Testis (tissue), 3 donors: ENCODE results near the gene RGS6. TPM values are rescaled to one million over a fixed set of nuclear protein-coding genes. Genes with fewer than 3 reads are reported as not detected.

ENCODE experiments used
- DNase-seq: peaks from one replicate; pipeline ENCODE4 v3.0.0-alpha.2; 2019
- H3K27ac ChIP-seq, 2 donors: fragments of 200-600 bp; sonication (generic); one replicate each; pipeline ENCODE4 v1.5.1; 2019
- H3K27me3 ChIP-seq: fragments of 200-600 bp; sonication (generic); one replicate; pipeline ENCODE4 v1.5.1; 2019
- H3K36me3 ChIP-seq: fragments of 200-600 bp; sonication (generic); one replicate; pipeline ENCODE4 v1.5.1; 2017; ENCODE audit warnings: low read depth; ENCODE audit errors: missing control alignments
- H3K4me1 ChIP-seq: fragments of 200-600 bp; sonication (generic); one replicate; pipeline ENCODE4 v1.5.1; 2019
- H3K4me3 ChIP-seq, 2 donors: fragments of 200-600 bp; sonication (generic); one replicate each; pipeline ENCODE4 v1.5.1; 2017 to 2019
- H3K9me3 ChIP-seq: fragments of 200-600 bp; sonication (generic); one replicate; pipeline ENCODE4 v1.5.1; 2017
- CTCF ChIP-seq, 3 experiments: fragments of 450-650 bp in 2 of 3; fragments of 200-600 bp in 1 of 3; sonication (generic) in 1 of 3; IDR thresholded peaks; one replicate each; pipeline ENCODE4 v1.5.1; 2016 to 2019; ENCODE audit warnings: antibody characterized with exemption in 3 of 3, mild to moderate bottlenecking in 2 of 3, moderate library complexity in 1 of 3
- POLR2A ChIP-seq: fragments of 450-650 bp; IDR thresholded peaks from one replicate; pipeline ENCODE4 v1.6.1; 2017; ENCODE audit warnings: antibody characterized with exemption, mild to moderate bottlenecking, moderate library complexity
- WGBS, 2 donors: methylation state at CpG; one replicate each; pipeline ENCODE4 v1.1.5; 2018; 5-methylcytosine and 5-hydroxymethylcytosine counted together
- intact Hi-C: fragments of 100-400 bp; cut with DNase I; formaldehyde crosslinking; loops from one replicate; pipeline ENCODE4 v1.15.1; 2023; ENCODE audit warnings: low total_unique reads
- polyA plus RNA-seq: library from polyadenylated mRNA; stranded (reverse); fragments of 350-450 nt; fragmentation: Illumina TruSeq; extraction: RNeasy Lipid Tissue Mini Kit (QIAGEN cat#74804); gene quantifications from one replicate; pipeline ENCODE4 v1.2.3, GENCODE V29; 2014; ENCODE audit warnings: low read depth, low replicate concordance; ENCODE audit not compliant: insufficient read depth
- total RNA-seq, 2 donors: library from RNA; depleted of rRNA; stranded (reverse); fragments of >200 nt; gene quantifications; one replicate each; pipeline ENCODE4 v1.2.3, GENCODE V29; 2016

RGS6 gene
- total and polyA plus RNA-seq, 3 donors from 2014 or later: 6.3 to 21.3 (median 16.0) TPM

GRCh38 chr14:72488514-72488913 is 556.3 kb downstream of the RGS6 start:
- H3K27ac ChIP-seq: no peak overlapping the region
- no peaks in the 10 kb centered on the region for H3K27me3 ChIP-seq
- no peak overlapping the region for H3K4me3 ChIP-seq
- TF ChIP-seq POLR2A (no peak), CTCF (IDR thresholded peaks at IDR 0.05) (no peak)
- no peaks in the 10 kb centered on the region for H3K36me3 ChIP-seq
- intact Hi-C loops: no loop called here
- no peaks in the 10 kb centered on the region for H3K9me3 ChIP-seq
- DNase-seq: no peak
- H3K4me1 ChIP-seq: no peaks in the 10 kb centered on the region
- WGBS, 2 donors: 83 to 93% methylated on average over 2 of the region's 2 CpGs

- intact Hi-C loops: no loop called here
- 94 to 96% methylated on average over 5 of the region's 5 CpGs for WGBS, 2 donors
- Histone ChIP-seq H3K36me3 (no peaks in the 10 kb centered on the region), H3K4me3 (no peak overlapping the region), H3K27ac (no peak overlapping the region), H3K27me3 (no peaks in the 10 kb centered on the region), H3K9me3 (no peaks in the 10 kb centered on the region), H3K4me1 (no peaks in the 10 kb centered on the region)
- no peak for TF ChIP-seq CTCF (IDR thresholded peaks at IDR 0.05)
- TF ChIP-seq POLR2A: no peak
- no peak for DNase-seq
These were observed 560.0 kb downstream of the RGS6 start for GRCh38 chr14:72492196-72492595.

- no peak for TF ChIP-seq POLR2A
- no peak for TF ChIP-seq CTCF (IDR thresholded peaks at IDR 0.05)
- Histone ChIP-seq H3K4me3 (no peak overlapping the region), H3K36me3 (no peaks in the 10 kb centered on the region), H3K4me1 (peaks cover 8% of the 10 kb centered on the region), H3K27me3 (no peaks in the 10 kb centered on the region), H3K9me3 (no peaks in the 10 kb centered on the region), H3K27ac (no peak overlapping the region)
- DNase-seq: no peak
- 27 to 33% methylated on average over 1 of the region's 1 CpG for WGBS, 2 donors
- intact Hi-C loops: no loop called here
These were observed 563.4 kb downstream of the RGS6 start for GRCh38 chr14:72495668-72496067.

DNA sequence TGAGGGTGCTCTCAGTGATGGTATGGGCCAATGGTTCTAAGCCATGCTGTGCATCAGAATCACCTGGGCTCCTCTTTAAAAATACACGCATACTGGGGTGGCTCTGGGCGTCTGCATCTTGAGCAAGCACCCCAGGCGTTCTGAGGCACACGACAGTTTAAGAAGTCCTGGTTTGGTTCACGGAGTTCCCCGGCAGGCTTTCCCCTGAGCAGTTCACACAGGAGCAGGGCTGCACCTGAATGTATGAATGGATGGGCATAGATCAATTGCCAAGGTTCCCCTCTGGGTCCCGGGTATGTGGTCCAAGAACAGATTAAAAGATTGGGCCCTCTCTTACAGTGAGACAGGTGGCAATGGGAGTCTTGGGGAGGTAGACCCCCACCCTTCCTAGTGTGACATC is 566.4 kb downstream of the RGS6 start:
- peaks cover 12% of the 10 kb centered on the region for H3K4me1 ChIP-seq
- H3K27ac ChIP-seq: no peak overlapping the region
- DNase-seq: no peak
- H3K9me3 ChIP-seq: no peaks in the 10 kb centered on the region
- no peak for TF ChIP-seq POLR2A
- no peak for TF ChIP-seq CTCF (IDR thresholded peaks at IDR 0.05)
- H3K4me3 ChIP-seq: no peak overlapping the region
- 93 to 96% methylated on average over 5 to 7 of the region's 7 CpGs for WGBS, 2 donors
- no peaks in the 10 kb centered on the region for H3K27me3 ChIP-seq
- intact Hi-C loops: no loop called here
- no peaks in the 10 kb centered on the region for H3K36me3 ChIP-seq

DNA sequence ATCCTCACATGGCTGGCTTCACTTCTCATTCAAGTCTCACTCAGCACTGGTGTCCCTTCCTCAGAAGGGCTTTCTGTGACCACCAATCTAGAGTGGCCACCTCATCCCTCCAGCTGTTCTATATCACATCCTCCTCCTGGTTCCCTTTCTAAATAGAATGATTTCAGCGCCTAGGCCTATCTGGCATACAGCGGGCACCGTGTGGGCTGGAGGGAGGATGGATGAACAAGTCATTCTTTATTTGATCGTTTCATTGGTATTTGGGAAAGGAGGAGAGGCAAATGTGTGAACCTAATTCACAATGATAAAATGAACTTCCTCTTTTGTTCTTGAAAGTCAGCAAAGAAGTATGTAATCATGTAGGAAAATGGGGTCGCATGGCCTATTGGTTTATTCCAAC is 567.5 kb downstream of the RGS6 start:
- H3K36me3 ChIP-seq: no peaks in the 10 kb centered on the region
- no peaks in the 10 kb centered on the region for H3K27me3 ChIP-seq
- no peak overlapping the region for H3K4me3 ChIP-seq
- intact Hi-C loops: no loop called here
- H3K4me1 ChIP-seq: peaks cover 12% of the 10 kb centered on the region
- no peak for TF ChIP-seq CTCF (IDR thresholded peaks at IDR 0.05)
- no peak for TF ChIP-seq POLR2A
- DNase-seq: no peak
- WGBS, 2 donors: 74 to 84% methylated on average over 5 of the region's 5 CpGs
- H3K27ac ChIP-seq: no peak overlapping the region
- H3K9me3 ChIP-seq: no peaks in the 10 kb centered on the region
